HepG2 (cell line): ENCODE results near the gene GDNF. TPM values are rescaled to one million over a fixed set of nuclear protein-coding genes. Genes with fewer than 3 reads are reported as not detected.

Experiments
- ATAC-seq: fragments of 200-7000 bp; cut with Tn5 transposase; 3 replicates; pipeline ENCODE4 v1.9.1; 2020; ENCODE audit warnings: mild to moderate bottlenecking, moderate library complexity
- BruUV-seq: library from RNA; stranded (reverse); fragments of 400-500 nt; replicated peaks from 2 replicates; lab custom pipeline; 2021; lab: Mats Ljungman, UMichigan
- CTCF ChIA-PET: fragments of 300-600 bp; formaldehyde crosslinking; extraction: SDS; loops from one replicate; lab custom pipeline; 2021; ENCODE audit warnings: low total read pairs, inconsistent platforms, low intra/inter-chr PET ratio; lab: Yijun Ruan, JAX
- POLR2A ChIA-PET: fragments of 350-600 bp; sonication (Branson Sonifier 250); formaldehyde crosslinking; loops from one replicate; lab custom pipeline; 2020; ENCODE audit warnings: antibody characterized with exemption, inconsistent platforms; lab: Yijun Ruan, JAX
- DNase-seq: peaks from one replicate; pipeline ENCODE4 v3.0.0-alpha.2; 2015; ENCODE audit warnings: low spot score
- FAIRE-seq: peaks from 3 replicates; lab custom pipeline; 2011; peaks lifted over from hg19 to GRCh38; lab: Jason Lieb, UNC
- H2AFZ ChIP-seq: one replicate; pipeline ENCODE4 v1.6.1; 2011; ENCODE audit warnings: low read length, inconsistent platforms
- H3K27ac ChIP-seq: fragments of 300-600 bp; 3 replicates; pipeline ENCODE4 v1.8.0; 2011; ENCODE audit warnings: mixed run types, mild to moderate bottlenecking, mixed read lengths, low read length, inconsistent platforms; ENCODE audit not compliant: insufficient read depth; ENCODE audit errors: extremely low read length
- H3K27me3 ChIP-seq, 2 experiments: fragments of 200-600 bp in 1 of 2; 2 replicates in 1 of 2; 3 replicates in 1 of 2; pipeline versions ENCODE4 v1.6.0 to v1.8.0; 2011; ENCODE audit warnings: low read length in 2 of 2, mild to moderate bottlenecking in 2 of 2, moderate library complexity in 2 of 2, inconsistent platforms in 1 of 2; ENCODE audit not compliant: insufficient read depth in 2 of 2, control insufficient read depth in 1 of 2
- H3K36me3 ChIP-seq, 2 experiments: fragments of 200-600 bp in 1 of 2; replicated peaks in 1 of 2; 2 replicates in 1 of 2; 3 replicates in 1 of 2; pipeline versions ENCODE4 v1.5.1 to v1.8.0; 2011; ENCODE audit warnings: low read length in 2 of 2, inconsistent platforms in 1 of 2; ENCODE audit not compliant: insufficient read depth in 2 of 2, control insufficient read depth in 1 of 2
- H3K4me1 ChIP-seq: 2 replicates; pipeline ENCODE4 v1.5.1; 2012; ENCODE audit warnings: low read length, inconsistent platforms; ENCODE audit not compliant: insufficient read depth
- H3K4me2 ChIP-seq: 2 replicates; pipeline ENCODE4 v1.6.0; 2011; ENCODE audit warnings: low read depth, low read length, inconsistent platforms
- H3K4me3 ChIP-seq, 3 experiments: fragments of 200-600 bp in 1 of 3; sonication (generic), shearing (Covaris generic) in 1 of 3; replicated peaks in 1 of 3; 2 replicates each; pipeline ENCODE4 v1.5.1; 2011 to 2016; ENCODE audit warnings: low read length in 3 of 3, inconsistent platforms in 2 of 3, low read depth in 2 of 3, mild to moderate bottlenecking in 2 of 3, control low read depth in 1 of 3, mixed read lengths in 1 of 3; ENCODE audit not compliant: insufficient read depth in 1 of 3
- H3K79me2 ChIP-seq: one replicate; pipeline ENCODE4 v1.6.1; 2011; ENCODE audit warnings: low read length, inconsistent platforms; ENCODE audit not compliant: insufficient read depth
- H3K9ac ChIP-seq: 2 replicates; pipeline ENCODE4 v1.6.0; 2011; ENCODE audit warnings: mild to moderate bottlenecking, low read depth, low read length, inconsistent platforms; ENCODE audit not compliant: insufficient read depth
- H3K9me3 ChIP-seq: 2 replicates; pipeline ENCODE4 v1.5.1; 2012; ENCODE audit warnings: mild to moderate bottlenecking, low read length
- H4K20me1 ChIP-seq: 2 replicates; pipeline ENCODE4 v1.6.0; 2011; ENCODE audit warnings: inconsistent platforms, mild to moderate bottlenecking, low read length, moderate library complexity; ENCODE audit not compliant: insufficient read depth
- ARNT2 ChIP-seq: sonication (generic); formaldehyde crosslinking; IDR thresholded peaks from 2 replicates; pipeline ENCODE4 v1.8.0; 2022; ENCODE audit warnings: mild to moderate bottlenecking, low read depth, missing genetic modification reagents, moderate library complexity
- ATF7-NPFF ChIP-seq: sonication (generic); formaldehyde crosslinking; IDR thresholded peaks from 2 replicates; pipeline ENCODE4 v1.8.1; 2023; ENCODE audit warnings: mild to moderate bottlenecking, low read depth, missing genetic modification reagents, moderate library complexity
- CEBPB ChIP-seq: IDR thresholded peaks from 2 replicates; pipeline ENCODE4 v1.6.1; 2011; ENCODE audit warnings: low read depth, low read length, improper control_type of control experiment, borderline replicate concordance
- FOXP1 ChIP-seq, 2 experiments: fragments of 450-650 bp in 1 of 2; IDR thresholded peaks; 2 replicates each; pipeline ENCODE4 v1.6.1; 2017 to 2018; ENCODE audit warnings: antibody characterized with exemption in 1 of 2
- GATAD1 ChIP-seq: IDR thresholded peaks from 2 replicates; pipeline ENCODE4 v1.6.1; 2016; ENCODE audit warnings: missing genetic modification reagents, missing compliant biosample characterization
- NPAS2 ChIP-seq: sonication (generic); formaldehyde crosslinking; IDR thresholded peaks from 2 replicates; pipeline ENCODE4 v1.8.0; 2022; ENCODE audit warnings: mild to moderate bottlenecking, missing genetic modification reagents, borderline replicate concordance
- SCMH1 ChIP-seq: sonication (generic); formaldehyde crosslinking; IDR thresholded peaks from 2 replicates; pipeline ENCODE4 v1.9.0; 2021; ENCODE audit warnings: missing genetic modification reagents, mild to moderate bottlenecking, borderline replicate concordance
- UBTF ChIP-seq: sonication (generic); formaldehyde crosslinking; IDR thresholded peaks from 2 replicates; pipeline ENCODE4 v1.4.0; 2020; ENCODE audit warnings: mild to moderate bottlenecking, missing genetic modification reagents
- ZNF275 ChIP-seq: sonication (generic); formaldehyde crosslinking; IDR thresholded peaks from 2 replicates; pipeline ENCODE4 v1.8.0; 2022; ENCODE audit warnings: missing genetic modification reagents, mild to moderate bottlenecking, inconsistent platforms, borderline replicate concordance
- WGBS: methylation state at CpG from one replicate; pipeline ENCODE4 v1.1.6; 2017; ENCODE audit warnings: low lambda C conversion rate; 5-methylcytosine and 5-hydroxymethylcytosine counted together
- in situ Hi-C: cut with HindIII; loops from 2 replicates; pipeline ENCODE4 v1.10.0; 2017; ENCODE audit warnings: low pct_unique_long_range_greater_than_20kb; ENCODE audit not compliant: extremely low pct_ligation_motif_present
- intact Hi-C: fragments of 100-400 bp; cut with micrococcal nuclease; formaldehyde crosslinking; loops from one replicate; pipeline ENCODE4 v1.10.0; 2022; ENCODE audit not compliant: unreplicated experiment
- polyA plus RNA-seq, 8 experiments: library from polyadenylated mRNA; depleted of rRNA in 3 of 8; stranded (reverse) in 7 of 8; unstranded in 1 of 8; fragments of >200 nt; fragmentation: Illumina TruSeq in 4 of 8; extraction: Trizol in 4 of 8; gene quantifications; 2 replicates each; pipeline versions ENCODE4 v1.2.1 to v1.2.3, GENCODE V29; 2011 to 2016; ENCODE audit warnings: low read depth in 4 of 8, missing spikeins in 1 of 8, mixed read lengths in 1 of 8; ENCODE audit not compliant: insufficient read depth in 1 of 8
- total RNA-seq, 5 experiments: library from RNA; depleted of rRNA; stranded (reverse); fragments of >200 nt; fragmentation: Illumina TruSeq; extraction: Trizol; gene quantifications; 2 replicates each; pipeline ENCODE4 v1.2.3, GENCODE V29; 2016; ENCODE audit warnings: low read depth in 1 of 5
- TF ChIP-seq, protein P1 (sequence below): sonication (generic); formaldehyde crosslinking; IDR thresholded peaks from 2 replicates; pipeline ENCODE4 v1.4.0; 2020; ENCODE audit warnings: missing genetic modification reagents

Gene GDNF
- total and polyA plus RNA-seq, 2 of the 13 experiments (the other 11 are each of a cell fraction or from before 2014, with no cell fraction given) = 0.24 to 0.46 TPM

DNA sequence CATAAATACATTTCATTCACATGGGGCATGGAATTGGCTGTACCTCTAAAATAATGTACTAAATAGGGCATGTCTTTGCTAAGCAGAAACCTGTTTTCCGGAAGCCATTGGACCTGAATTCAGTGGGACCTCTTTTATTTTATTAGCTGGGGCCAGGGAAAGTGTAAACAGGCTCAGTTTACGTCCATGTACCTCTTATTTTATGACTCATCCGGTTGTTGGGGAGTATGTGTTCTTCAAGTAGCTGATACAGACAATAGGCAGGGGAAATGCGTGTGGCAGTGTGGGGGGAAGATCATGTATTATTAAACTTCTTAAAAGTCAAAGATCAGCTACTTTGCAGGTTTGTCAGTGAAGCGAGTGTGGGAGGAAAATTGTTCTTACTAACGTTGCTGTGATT, 1.4 kb upstream of the GDNF start:
- ATAC-seq = no peak
- in situ Hi-C loops = no loop called here
- CTCF ChIA-PET = no interaction called here
- Histone ChIP-seq H3K4me2 (no peak overlapping the region), H3K27ac (no peak overlapping the region), H3K9me3 (no peaks in the 10 kb centered on the region), H3K4me3 (no peak overlapping the region), H3K4me1 (peaks cover 20% of the 10 kb centered on the region), H3K27me3 (peaks cover 6 to 50% of the 10 kb centered on the region in 2 experiments), H4K20me1 (no peaks in the 10 kb centered on the region), H3K36me3 (no peaks in the 10 kb centered on the region), H3K9ac (no peak overlapping the region), H3K79me2 (no peaks in the 10 kb centered on the region), H2AFZ (no peak overlapping the region)
- no peak for DNase-seq
- FAIRE-seq = no peak
- no peak for TF ChIP-seq CEBPB
- TF ChIP-seq FOXP1 (IDR thresholded peaks at IDR 0.05) = no peak
- TF ChIP-seq FOXP1 (CRISPR knock-in tag; IDR thresholded peaks at IDR 0.05) = no peak
- TF ChIP-seq SCMH1 (CRISPR knock-in tag) = no peak
- no TSS peak for BruUV-seq
- WGBS = 64% methylated on average over 6 of the region's 6 CpGs
- POLR2A ChIA-PET = no interaction called here
- intact Hi-C loops = loop anchor here (5.0 kb wide), 1 partner anchor 351 kb away; no protein-coding TSS in a partner anchor

GRCh38 chr5:37840053-37841034, 503 bp upstream of the GDNF start:
- 11% methylated on average over 19 of the region's 76 CpGs for WGBS
- no peaks in the 10 kb centered on the region for H3K79me2 ChIP-seq
- H3K4me2 ChIP-seq = peak overlapping the region; percentile 80
- in situ Hi-C loops (no loop called here), intact Hi-C loops (loop anchor here (5.0 kb wide), 1 partner anchor 352 kb away; no protein-coding TSS in a partner anchor)
- CTCF ChIA-PET = interaction anchor here (2.2 kb wide), 1 partner anchor 353 kb away, joined by 6 read pairs; no protein-coding TSS in a partner anchor
- POLR2A ChIA-PET = no interaction called here
- peaks cover 6 to 54% of the 10 kb centered on the region in 2 experiments for H3K27me3 ChIP-seq
- peak; percentile 87 for ATAC-seq
- H3K27ac ChIP-seq = no peak overlapping the region
- H4K20me1 ChIP-seq = no peaks in the 10 kb centered on the region
- DNase-seq = peak; percentile 25
- no peaks in the 10 kb centered on the region for H3K9me3 ChIP-seq
- peaks cover 20% of the 10 kb centered on the region for H3K4me1 ChIP-seq
- no TSS peak for BruUV-seq
- FAIRE-seq = no peak
- no peak overlapping the region for H2AFZ ChIP-seq
- H3K4me3 ChIP-seq = peak overlapping the region; percentile 34 to 64 (median 54); a peak in 5 of 6 replicates
- no peaks in the 10 kb centered on the region for H3K36me3 ChIP-seq
- no peak overlapping the region for H3K9ac ChIP-seq
- TF ChIP-seq ARNT2 (CRISPR knock-in tag) (0 out of 2 replicates have a peak, but pooled peaks have one; percentile 51), ATF7-NPFF (peak; percentile 50; the same call in 1 of the 2 replicates), ZNF275 (CRISPR knock-in tag) (peak; percentile 51; the same call in 1 of the 2 replicates), NPAS2 (no peak), UBTF (CRISPR knock-in tag) (peak; percentile 53; the same call in 1 of the 2 replicates), GATAD1 (CRISPR knock-in tag) (0 out of 2 replicates have a peak, but pooled peaks have one; percentile 42)
- TF ChIP-seq, protein P1, sequence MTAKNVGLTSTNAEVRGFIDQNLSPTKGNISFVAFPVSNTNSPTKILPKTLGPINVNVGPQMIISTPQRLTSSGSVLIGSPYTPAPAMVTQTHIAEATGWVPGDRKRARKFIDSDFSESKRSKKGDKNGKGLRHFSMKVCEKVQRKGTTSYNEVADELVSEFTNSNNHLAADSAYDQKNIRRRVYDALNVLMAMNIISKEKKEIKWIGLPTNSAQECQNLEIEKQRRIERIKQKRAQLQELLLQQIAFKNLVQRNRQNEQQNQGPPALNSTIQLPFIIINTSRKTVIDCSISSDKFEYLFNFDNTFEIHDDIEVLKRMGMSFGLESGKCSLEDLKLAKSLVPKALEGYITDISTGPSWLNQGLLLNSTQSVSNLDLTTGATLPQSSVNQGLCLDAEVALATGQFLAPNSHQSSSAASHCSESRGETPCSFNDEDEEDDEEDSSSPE = peak; percentile 86
